Neutrophil (primary cell): ENCODE measurements around the gene NRXN3.

Source experiments
- H3K27ac ChIP-seq: fragments of 200-600 bp; sonication (generic); 2 replicates; pipeline ENCODE4 v1.5.1; 2016; ENCODE audit warnings: mild to moderate bottlenecking, moderate library complexity
- H3K27me3 ChIP-seq: fragments of 200-600 bp; sonication (generic); 2 replicates; pipeline ENCODE4 v1.6.0; 2016; ENCODE audit warnings: mild to moderate bottlenecking
- H3K36me3 ChIP-seq: fragments of 200-600 bp; sonication (generic); 2 replicates; pipeline ENCODE4 v1.5.1; 2017
- H3K4me1 ChIP-seq, 2 experiments: fragments of 200-600 bp in 1 of 2; sonication (generic) in 1 of 2; 1 replicate in 1 of 2; 2 replicates in 1 of 2; pipeline versions ENCODE4 v1.5.1 to v1.6.1; 2013 to 2016; ENCODE audit warnings: low read depth in 1 of 2, low read length in 1 of 2, mild to moderate bottlenecking in 1 of 2, moderate library complexity in 1 of 2; ENCODE audit not compliant: control insufficient read depth in 1 of 2, insufficient read depth in 1 of 2
- H3K4me3 ChIP-seq, 2 experiments: fragments of 200-600 bp in 1 of 2; sonication (generic) in 1 of 2; 1 replicate in 1 of 2; 2 replicates in 1 of 2; pipeline ENCODE4 v1.5.1; 2013 to 2016; ENCODE audit warnings: low read depth in 1 of 2, low read length in 1 of 2, mild to moderate bottlenecking in 1 of 2, moderate library complexity in 1 of 2
- H3K9me3 ChIP-seq: fragments of 200-600 bp; sonication (generic); 2 replicates; pipeline ENCODE4 v1.5.1; 2016
- TF ChIP-seq, protein P1 (sequence below): fragments of 200-600 bp; sonication (generic); IDR thresholded peaks from 2 replicates; pipeline ENCODE4 v1.5.1; 2016; ENCODE audit warnings: antibody characterized with exemption

The NRXN3 gene

DNA sequence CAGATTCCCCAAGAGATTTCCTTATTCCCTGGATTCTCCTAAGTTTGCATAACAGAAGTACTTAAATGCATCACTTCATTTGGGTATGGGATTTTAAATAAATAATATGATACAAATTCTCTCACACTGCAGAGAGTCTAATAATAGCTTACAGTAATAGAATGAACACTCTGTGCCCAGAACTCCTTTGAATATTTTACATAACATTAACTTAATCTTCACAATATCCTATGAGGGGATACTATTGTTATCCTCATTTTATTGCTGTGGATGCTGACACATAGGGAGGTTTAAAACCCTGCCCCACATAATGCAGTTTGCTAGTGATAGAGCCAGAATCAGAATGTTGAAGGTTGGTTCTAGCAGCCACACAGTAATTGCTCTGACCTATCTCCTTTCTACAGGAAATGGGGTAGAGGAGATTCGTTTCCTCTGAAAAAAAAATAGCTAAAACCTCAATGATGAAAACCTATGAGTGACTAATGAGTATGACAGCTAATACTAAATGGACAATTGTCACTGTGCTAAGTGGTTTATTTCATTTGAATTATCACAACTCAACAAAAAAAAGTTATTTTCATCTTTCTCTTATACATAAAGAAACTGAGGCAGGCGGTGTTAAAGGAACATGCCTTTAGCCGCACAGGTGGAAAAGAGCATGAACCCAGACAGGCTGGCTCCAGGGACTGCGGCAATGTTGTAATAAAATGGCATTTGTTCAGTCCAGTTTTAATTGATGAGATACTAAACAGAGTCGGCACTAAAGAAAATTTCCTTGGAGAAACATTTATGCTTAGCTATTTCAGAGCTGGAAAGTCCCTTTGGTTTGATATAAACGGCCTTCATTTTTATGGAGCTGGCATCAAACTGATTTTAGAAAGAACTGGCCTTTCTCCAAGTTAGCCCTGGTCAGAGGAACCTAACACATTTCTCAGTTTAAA is 880.9 kb downstream of the NRXN3 start:
- H3K27me3 ChIP-seq, result no peaks in the 10 kb centered on the region
- no peak overlapping the region for H3K27ac ChIP-seq
- TF ChIP-seq, protein P1, sequence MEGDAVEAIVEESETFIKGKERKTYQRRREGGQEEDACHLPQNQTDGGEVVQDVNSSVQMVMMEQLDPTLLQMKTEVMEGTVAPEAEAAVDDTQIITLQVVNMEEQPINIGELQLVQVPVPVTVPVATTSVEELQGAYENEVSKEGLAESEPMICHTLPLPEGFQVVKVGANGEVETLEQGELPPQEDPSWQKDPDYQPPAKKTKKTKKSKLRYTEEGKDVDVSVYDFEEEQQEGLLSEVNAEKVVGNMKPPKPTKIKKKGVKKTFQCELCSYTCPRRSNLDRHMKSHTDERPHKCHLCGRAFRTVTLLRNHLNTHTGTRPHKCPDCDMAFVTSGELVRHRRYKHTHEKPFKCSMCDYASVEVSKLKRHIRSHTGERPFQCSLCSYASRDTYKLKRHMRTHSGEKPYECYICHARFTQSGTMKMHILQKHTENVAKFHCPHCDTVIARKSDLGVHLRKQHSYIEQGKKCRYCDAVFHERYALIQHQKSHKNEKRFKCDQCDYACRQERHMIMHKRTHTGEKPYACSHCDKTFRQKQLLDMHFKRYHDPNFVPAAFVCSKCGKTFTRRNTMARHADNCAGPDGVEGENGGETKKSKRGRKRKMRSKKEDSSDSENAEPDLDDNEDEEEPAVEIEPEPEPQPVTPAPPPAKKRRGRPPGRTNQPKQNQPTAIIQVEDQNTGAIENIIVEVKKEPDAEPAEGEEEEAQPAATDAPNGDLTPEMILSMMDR, result no peak
- H3K4me1 ChIP-seq, result no peaks in the 10 kb centered on the region
- no peaks in the 10 kb centered on the region for H3K9me3 ChIP-seq
- H3K36me3 ChIP-seq, result no peaks in the 10 kb centered on the region
- no peak overlapping the region for H3K4me3 ChIP-seq

DNA sequence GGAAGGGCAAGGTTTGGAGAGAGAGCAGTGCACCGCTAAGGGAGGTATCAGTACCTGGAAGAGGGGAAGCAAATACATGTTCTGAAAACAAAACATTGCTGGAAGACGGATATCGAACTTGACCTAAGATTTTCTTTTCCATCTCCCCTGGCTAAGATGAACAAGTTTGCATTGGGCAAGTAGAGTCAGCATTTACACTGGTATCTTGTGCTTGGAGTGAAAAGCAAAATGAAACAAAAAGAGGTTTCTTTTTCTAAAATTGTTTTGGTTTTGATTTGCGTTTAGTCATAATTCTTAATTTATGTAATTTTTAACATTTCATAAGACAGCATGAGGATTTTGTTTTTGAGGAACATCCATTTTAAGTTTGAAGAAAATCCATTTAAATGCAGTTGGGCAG is 881.6 kb downstream of the NRXN3 start:
- H3K9me3 ChIP-seq, result no peaks in the 10 kb centered on the region

DNA sequence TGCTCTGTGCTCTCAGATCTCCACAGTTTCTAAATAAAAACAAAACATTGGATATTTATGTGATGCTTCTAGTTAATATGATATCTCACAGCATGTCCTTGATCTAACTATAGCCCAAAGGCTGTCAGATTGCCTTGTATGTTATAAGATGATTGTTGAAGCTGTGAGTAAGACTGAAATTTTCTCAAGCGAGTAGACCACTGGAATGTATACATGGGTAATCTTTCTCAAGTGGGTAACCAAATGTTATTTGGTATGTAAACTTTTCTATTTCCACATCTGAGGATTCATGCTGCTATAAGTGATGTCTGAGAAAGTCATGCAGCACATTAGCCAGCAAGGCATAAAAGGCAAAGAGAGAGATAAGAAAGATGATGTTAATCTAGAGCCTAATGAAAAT is 886.7 kb downstream of the NRXN3 start:
- Histone ChIP-seq H3K27ac (no peak overlapping the region), H3K9me3 (no peaks in the 10 kb centered on the region), H3K36me3 (no peaks in the 10 kb centered on the region), H3K4me3 (no peak overlapping the region), H3K27me3 (no peaks in the 10 kb centered on the region), H3K4me1 (no peaks in the 10 kb centered on the region)
- TF ChIP-seq, protein P1, result no peak

More for the DNA sequence above, 881.6 kb downstream of the NRXN3 start:
- H3K27ac ChIP-seq, result no peak overlapping the region
- H3K27me3 ChIP-seq, result no peaks in the 10 kb centered on the region
- no peak overlapping the region for H3K4me3 ChIP-seq
- H3K4me1 ChIP-seq, result no peaks in the 10 kb centered on the region
- TF ChIP-seq, protein P1, result no peak
- no peaks in the 10 kb centered on the region for H3K36me3 ChIP-seq

DNA sequence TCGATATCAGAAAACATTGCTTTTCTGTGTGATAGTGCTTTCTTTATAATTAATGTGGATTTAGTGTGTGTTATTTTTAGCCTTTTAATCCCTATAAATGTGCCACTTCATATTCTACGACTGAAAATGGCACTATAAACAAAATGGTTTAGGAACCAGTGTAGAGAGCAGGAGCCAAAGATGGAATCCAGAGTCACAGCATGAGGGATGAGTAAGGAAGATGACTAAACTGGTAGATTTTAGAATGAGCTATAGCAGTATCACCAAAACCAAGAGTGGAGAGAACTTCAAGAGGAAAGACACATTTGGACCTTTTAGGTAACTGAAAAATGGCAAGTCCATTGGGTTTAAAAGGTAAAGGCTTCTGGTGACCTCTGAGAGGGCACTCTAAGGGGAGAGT is 887.2 kb downstream of the NRXN3 start:
- H3K36me3 ChIP-seq, result no peaks in the 10 kb centered on the region
- no peaks in the 10 kb centered on the region for H3K4me1 ChIP-seq
- H3K27ac ChIP-seq, result no peak overlapping the region
- H3K4me3 ChIP-seq, result no peak overlapping the region
- no peaks in the 10 kb centered on the region for H3K27me3 ChIP-seq
- H3K9me3 ChIP-seq, result no peaks in the 10 kb centered on the region
- TF ChIP-seq, protein P1, result no peak

DNA sequence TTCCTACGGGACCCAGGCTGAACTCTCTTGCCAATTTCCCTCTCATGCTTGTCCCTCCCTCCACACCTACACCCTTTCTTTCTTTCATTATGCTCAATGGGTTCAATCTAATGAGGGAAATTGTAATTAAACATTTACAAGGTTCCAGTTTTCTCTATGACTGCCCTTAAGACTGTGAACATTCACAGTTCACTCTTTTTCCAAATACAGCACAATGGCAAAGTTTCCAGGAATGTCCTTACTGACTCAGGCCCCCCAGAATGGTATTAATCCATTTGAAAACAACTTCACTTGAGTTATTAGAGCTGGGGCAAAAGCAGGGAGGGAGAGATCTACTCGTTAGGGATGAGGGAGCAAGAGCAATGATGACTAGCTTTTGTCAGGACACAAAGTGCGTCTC is 892.1 kb downstream of the NRXN3 start:
- Histone ChIP-seq H3K36me3 (no peaks in the 10 kb centered on the region), H3K27ac (no peak overlapping the region), H3K4me1 (no peaks in the 10 kb centered on the region), H3K27me3 (no peaks in the 10 kb centered on the region), H3K9me3 (no peaks in the 10 kb centered on the region), H3K4me3 (no peak overlapping the region)
- TF ChIP-seq, protein P1, result no peak
